SIG-M5 (cell line): Measurements from ENCODE around the gene AADACL3.
"Not testable (repeated sequence)": the region's sequence is repeated elsewhere in the genome, so short reads cannot be mapped to it uniquely, and the experiment has no call there.

Source experiments
- DNase-seq: peaks from one replicate; lab custom pipeline; 2025; lab: John Stamatoyannopoulos, UW

AADACL3 gene

GRCh38 chr1:12715896-12716437 is at the start of gene AADACL3:
TSS of gene AADACL3 (plus strand) at chr1:12716110. CDS start at chr1:12716177, 67 bp downstream.
- no peak for DNase-seq

- no peak for DNase-seq
Observed at GRCh38 chr1:12666141-12666735, 49.7 kb upstream of the AADACL3 start.

GRCh38 chr1:12669529-12670068 is 46.3 kb upstream of the AADACL3 start:
- no peak for DNase-seq

- no peak for DNase-seq
Observed at GRCh38 chr1:12674358-12674757, 41.6 kb upstream of the AADACL3 start.

- DNase-seq, result not testable (repeated sequence)
Observed at GRCh38 chr1:12676122-12676521, 39.8 kb upstream of the AADACL3 start.

- DNase-seq, result no peak
Observed at GRCh38 chr1:12677565-12677964, 38.3 kb upstream of the AADACL3 start.

- no peak for DNase-seq
Observed at GRCh38 chr1:12678350-12678749, 37.6 kb upstream of the AADACL3 start.

- no peak for DNase-seq
Observed at GRCh38 chr1:12678820-12679219, 37.1 kb upstream of the AADACL3 start.

GRCh38 chr1:12690156-12690555 is 25.8 kb upstream of the AADACL3 start:
- no peak for DNase-seq

- no peak for DNase-seq
Observed at GRCh38 chr1:12692967-12693782, 22.7 kb upstream of the AADACL3 start.

- no peak for DNase-seq
Observed at GRCh38 chr1:12696658-12697057, 19.3 kb upstream of the AADACL3 start.

GRCh38 chr1:12697397-12697796 is 18.5 kb upstream of the AADACL3 start:
- no peak for DNase-seq

- DNase-seq, result no peak
Observed at GRCh38 chr1:12703821-12704451, 12.0 kb upstream of the AADACL3 start.

- DNase-seq, result no peak
Observed at GRCh38 chr1:12706061-12706460, 9.8 kb upstream of the AADACL3 start.

- no peak for DNase-seq
Observed at GRCh38 chr1:12708396-12709090, 7.4 kb upstream of the AADACL3 start.

GRCh38 chr1:12709091-12709491 is 6.8 kb upstream of the AADACL3 start:
- DNase-seq, result no peak

GRCh38 chr1:12709696-12710095 is 6.2 kb upstream of the AADACL3 start:
- no peak for DNase-seq

- DNase-seq, result no peak
Observed at GRCh38 chr1:12711536-12711935, 4.4 kb upstream of the AADACL3 start.

- DNase-seq, result no peak
Observed at GRCh38 chr1:12712076-12712475, 3.8 kb upstream of the AADACL3 start.

- no peak for DNase-seq
Observed at GRCh38 chr1:12712929-12713328, 3.0 kb upstream of the AADACL3 start.

- DNase-seq, result not testable (repeated sequence)
Observed at GRCh38 chr1:12713651-12714050, 2.3 kb upstream of the AADACL3 start.
